H1 (cell line): Measurements from ENCODE around the gene CASZ1. TPM values are rescaled to one million over a fixed set of nuclear protein-coding genes. Genes with fewer than 3 reads are reported as not detected.
A peak's percentile ranks its signal among the peaks of the same experiment; 100 is the strongest.

ENCODE experiments used
- CTCF ChIA-PET: fragments of 300-600 bp; sonication (Branson Sonifier 250); formaldehyde crosslinking; loops from one replicate; lab custom pipeline; 2021; ENCODE audit not compliant: partially characterized antibody; lab: Charles Lee
- POLR2A ChIA-PET: fragments of 300-600 bp; sonication (Branson Sonifier 250); formaldehyde crosslinking; loops from one replicate; lab custom pipeline; 2021; ENCODE audit warnings: inconsistent platforms; ENCODE audit not compliant: partially characterized antibody; lab: Charles Lee
- DNase-seq, 2 experiments: peaks; one replicate each; pipeline versions ENCODE4 v3.0.0 to v3.0.0-alpha.2; 2010 to 2022; ENCODE audit warnings: low spot score in 2 of 2, low read depth in 1 of 2, mixed read lengths in 1 of 2
- FAIRE-seq: peaks from 2 replicates; lab custom pipeline; 2011; peaks lifted over from hg19 to GRCh38; lab: Jason Lieb, UNC
- H2AFZ ChIP-seq: 2 replicates; pipeline ENCODE4 v1.8.1; 2012; ENCODE audit warnings: low read length, inconsistent platforms
- H2AK5ac ChIP-seq: 2 replicates; pipeline ENCODE4 v1.6.1; 2013; ENCODE audit warnings: low read depth, low read length
- H2BK120ac ChIP-seq: replicated peaks from 2 replicates; pipeline ENCODE3; 2013; ENCODE audit warnings: low read depth, low read length, inconsistent platforms
- H2BK12ac ChIP-seq: 2 replicates; pipeline ENCODE4 v1.6.1; 2013; ENCODE audit warnings: low read depth, low read length
- H2BK15ac ChIP-seq: 2 replicates; pipeline ENCODE4 v1.6.1; 2013; ENCODE audit warnings: low read length
- H2BK20ac ChIP-seq: 2 replicates; pipeline ENCODE4 v1.6.1; 2013; ENCODE audit warnings: low read length
- H2BK5ac ChIP-seq: 2 replicates; pipeline ENCODE4 v1.6.1; 2013; ENCODE audit warnings: low read depth, low read length
- H3K14ac ChIP-seq: 2 replicates; pipeline ENCODE4 v1.6.1; 2013; ENCODE audit warnings: inconsistent platforms; ENCODE audit not compliant: insufficient read length
- H3K18ac ChIP-seq: 2 replicates; pipeline ENCODE4 v1.6.1; 2013; ENCODE audit warnings: low read length; ENCODE audit errors: extremely low read depth
- H3K23ac ChIP-seq: 2 replicates; pipeline ENCODE4 v1.6.1; 2013; ENCODE audit warnings: inconsistent platforms; ENCODE audit not compliant: insufficient read length
- H3K23me2 ChIP-seq: 2 replicates; pipeline ENCODE4 v1.6.1; 2013; ENCODE audit warnings: low read depth, low read length
- H3K27ac ChIP-seq: 2 replicates; pipeline ENCODE4 v1.6.1; 2011; ENCODE audit warnings: low read depth, low read length, inconsistent platforms
- H3K27me3 ChIP-seq, 4 experiments: replicated peaks in 1 of 4; 1 replicate in 1 of 4; 2 replicates in 3 of 4; pipeline versions ENCODE4 v1.6.1 to v1.8.1; 2011 to 2013; ENCODE audit warnings: low read length in 3 of 4, mild to moderate bottlenecking in 3 of 4, inconsistent platforms in 2 of 4, mixed read lengths in 2 of 4, moderate library complexity in 1 of 4; ENCODE audit not compliant: control insufficient read depth in 3 of 4, insufficient read depth in 3 of 4; ENCODE audit errors: extremely low read depth in 1 of 4
- H3K36me3 ChIP-seq, 4 experiments: 2 replicates each; pipeline versions ENCODE4 v1.6.1 to v1.8.1; 2011 to 2013; ENCODE audit warnings: mild to moderate bottlenecking in 4 of 4, low read length in 3 of 4, moderate library complexity in 2 of 4, control low read depth in 1 of 4, inconsistent platforms in 1 of 4; ENCODE audit not compliant: insufficient read depth in 4 of 4, control insufficient read depth in 2 of 4
- H3K4ac ChIP-seq: replicated peaks from 2 replicates; pipeline ENCODE3; 2013; ENCODE audit warnings: low read length, low read depth, mixed read lengths, inconsistent platforms; ENCODE audit not compliant: insufficient read length
- H3K4me1 ChIP-seq, 4 experiments: replicated peaks in 1 of 4; 1 replicate in 1 of 4; 2 replicates in 3 of 4; pipeline versions ENCODE4 v1.6.1 to v1.8.1; 2011 to 2013; ENCODE audit warnings: low read length in 3 of 4, inconsistent platforms in 2 of 4, mixed read lengths in 1 of 4; ENCODE audit not compliant: insufficient read depth in 4 of 4, control insufficient read depth in 3 of 4
- H3K4me2 ChIP-seq, 2 experiments: 2 replicates each; pipeline versions ENCODE4 v1.6.1 to v1.8.1; 2011 to 2013; ENCODE audit warnings: low read depth in 2 of 2, low read length in 2 of 2, control low read depth in 1 of 2, inconsistent platforms in 1 of 2, mild to moderate bottlenecking in 1 of 2; ENCODE audit not compliant: insufficient read depth in 1 of 2
- H3K4me3 ChIP-seq, 4 experiments: fragments of 200-600, 300-600 bp in 1 of 4; sonication (generic), shearing (Covaris generic), sonication (Bioruptor Twin) in 1 of 4; 2 replicates each; pipeline versions ENCODE4 v1.5.1 to v1.8.1; 2011 to 2016; ENCODE audit warnings: low read length in 4 of 4, low read depth in 3 of 4, control low read depth in 2 of 4, inconsistent platforms in 2 of 4, mild to moderate bottlenecking in 2 of 4, mixed read lengths in 1 of 4, moderate library complexity in 1 of 4; ENCODE audit not compliant: insufficient read depth in 2 of 4; ENCODE audit errors: extremely low read depth in 1 of 4
- H3K56ac ChIP-seq: replicated peaks from 2 replicates; pipeline ENCODE3; 2013; ENCODE audit warnings: low read depth, mild to moderate bottlenecking, mixed read lengths, low read length, inconsistent platforms; ENCODE audit not compliant: insufficient read length
- H3K79me1 ChIP-seq: 2 replicates; pipeline ENCODE4 v1.6.1; 2013; ENCODE audit warnings: low read depth, low read length, control low read depth
- H3K79me2 ChIP-seq, 2 experiments: 2 replicates each; pipeline versions ENCODE4 v1.6.1 to v1.8.1; 2012 to 2013; ENCODE audit warnings: low read length in 2 of 2, mild to moderate bottlenecking in 2 of 2, inconsistent platforms in 1 of 2; ENCODE audit not compliant: insufficient read depth in 2 of 2, control insufficient read depth in 1 of 2
- H3K9ac ChIP-seq, 4 experiments: replicated peaks in 1 of 4; 1 replicate in 1 of 4; 2 replicates in 3 of 4; pipeline versions ENCODE4 v1.6.1 to v1.8.1; 2011 to 2013; ENCODE audit warnings: low read depth in 3 of 4, low read length in 3 of 4, control low read depth in 2 of 4, mild to moderate bottlenecking in 2 of 4, moderate library complexity in 2 of 4, inconsistent platforms in 1 of 4; ENCODE audit errors: extremely low read depth in 1 of 4
- H3K9me3 ChIP-seq, 2 experiments: 2 replicates each; pipeline versions ENCODE4 v1.6.1 to v1.8.1; 2012 to 2013; ENCODE audit warnings: mild to moderate bottlenecking in 2 of 2, moderate library complexity in 2 of 2, control low read depth in 1 of 2, inconsistent platforms in 1 of 2, low read depth in 1 of 2, low read length in 1 of 2, mixed read lengths in 1 of 2; ENCODE audit not compliant: insufficient read depth in 2 of 2
- H4K20me1 ChIP-seq, 2 experiments: replicated peaks in 1 of 2; 2 replicates each; pipeline versions ENCODE3 to v1.8.1; 2011 to 2013; ENCODE audit warnings: inconsistent platforms in 2 of 2, low read length in 2 of 2, mild to moderate bottlenecking in 1 of 2; ENCODE audit not compliant: insufficient read depth in 2 of 2, control insufficient read depth in 1 of 2
- H4K5ac ChIP-seq: 2 replicates; pipeline ENCODE4 v1.6.1; 2013; ENCODE audit warnings: low read length, low read depth, mixed read lengths, inconsistent platforms; ENCODE audit not compliant: insufficient read length
- H4K8ac ChIP-seq: 2 replicates; pipeline ENCODE4 v1.8.0; 2013; ENCODE audit warnings: mild to moderate bottlenecking, moderate library complexity, low read length, inconsistent platforms; ENCODE audit not compliant: insufficient read depth; ENCODE audit errors: extremely low read depth
- H4K91ac ChIP-seq: replicated peaks from 2 replicates; pipeline ENCODE3; 2013; ENCODE audit warnings: low read length, mixed read lengths, inconsistent platforms; ENCODE audit not compliant: insufficient read length
- CBX8 ChIP-seq: fragments of 300-800, 300-1000 bp; sonication (generic); IDR thresholded peaks from 2 replicates; pipeline ENCODE4 v1.7.1; 2016; ENCODE audit warnings: low read depth, low read length, borderline replicate concordance
- GABPA ChIP-seq: IDR thresholded peaks from 2 replicates; pipeline ENCODE4 v1.6.1; 2011; ENCODE audit warnings: mild to moderate bottlenecking, low read length, moderate library complexity, borderline replicate concordance; ENCODE audit not compliant: insufficient read depth
- KDM4A ChIP-seq: IDR thresholded peaks from one replicate; pipeline ENCODE4 v1.7.1; 2012; ENCODE audit warnings: low read depth, mild to moderate bottlenecking, moderate library complexity, low read length, inconsistent platforms; ENCODE audit not compliant: severe bottlenecking
- MAFK ChIP-seq: IDR thresholded peaks from 2 replicates; pipeline ENCODE4 v1.6.1; 2012; ENCODE audit warnings: low read depth, mild to moderate bottlenecking, improper control_type of control experiment, low read length
- MAX ChIP-seq: IDR thresholded peaks from 2 replicates; pipeline ENCODE4 v1.6.1; 2012; ENCODE audit warnings: inconsistent platforms
- POU5F1 ChIP-seq: IDR thresholded peaks from 2 replicates; pipeline ENCODE4 v1.6.1; 2011; ENCODE audit warnings: low read depth, mild to moderate bottlenecking, low read length, moderate library complexity
- SP2 ChIP-seq: IDR thresholded peaks from 2 replicates; pipeline ENCODE4 v1.6.1; 2012; ENCODE audit warnings: mild to moderate bottlenecking, low read length, inconsistent platforms
- TEAD4 ChIP-seq: IDR thresholded peaks from 2 replicates; pipeline ENCODE4 v1.6.1; 2012; ENCODE audit warnings: low read depth, low read length, inconsistent platforms, mixed read lengths
- YY1 ChIP-seq: IDR thresholded peaks from 2 replicates; pipeline ENCODE4 v1.6.1; 2011; ENCODE audit warnings: low read depth, mild to moderate bottlenecking, low read length
- WGBS, 2 experiments: shearing (Covaris generic) in 1 of 2; methylation state at CpG; one replicate each; pipeline versions ENCODE4 v1.1.6 to v1.1.7; 2013 to 2015; ENCODE audit warnings: low lambda C conversion rate in 2 of 2, mixed read lengths in 2 of 2, inconsistent platforms in 1 of 2, low coverage in 1 of 2, missing lambda C conversion rate in 1 of 2; ENCODE audit not compliant: insufficient replicate concordance in 2 of 2, insufficient coverage in 1 of 2, insufficient read length in 1 of 2; ENCODE audit errors: extremely low coverage in 1 of 2, missing lambda C conversion rate in 1 of 2; 5-methylcytosine and 5-hydroxymethylcytosine counted together
- polyA plus RNA-seq, 7 experiments: library from polyadenylated mRNA; depleted of rRNA in 3 of 7; stranded (reverse) in 5 of 7; unstranded in 2 of 7; fragments of >200 nt in 5 of 7; fragments of 200-250 nt in 2 of 7; gene quantifications; 1 replicate in 5 of 7; 2 replicates in 1 of 7; 4 replicates in 1 of 7; pipeline versions ENCODE4 v1.2.1 to v1.2.3, GENCODE V29; 2011 to 2013; ENCODE audit warnings: missing spikeins in 2 of 7, mixed read lengths in 2 of 7
- total RNA-seq: library from RNA; stranded (reverse); fragmentation: NEBNext Ultra II Directional; extraction: Animal tissue kit (Norgen Biotek cat#: 25700); gene quantifications from 2 replicates; pipeline ENCODE4 v1.2.1, GENCODE V29; 2021

CASZ1 gene
- total and polyA plus RNA-seq, 2 of the 8 experiments (the other 6 are each of a cell fraction or from before 2014, with no cell fraction given): 4.4 to 7.7 TPM

GRCh38 chr1:10802944-10803715, 6.7 kb upstream of the CASZ1 start:
- H3K4me3 ChIP-seq: no peak overlapping the region
- TF ChIP-seq MAX (no peak), KDM4A (no peak), YY1 (no peak), GABPA (no peak), POU5F1 (no peak), SP2 (no peak), MAFK (no peak), CBX8 (no peak), TEAD4 (no peak)
- TF ChIP-seq, all 59 proteins: peak for 0
- H2BK12ac ChIP-seq: no peak overlapping the region
- H3K79me2 ChIP-seq: no peaks in the 10 kb centered on the region
- no peak overlapping the region for H3K56ac ChIP-seq
- H3K79me1 ChIP-seq: no peaks in the 10 kb centered on the region
- no peak overlapping the region for H3K4ac ChIP-seq
- no peak overlapping the region for H4K91ac ChIP-seq
- H3K9me3 ChIP-seq: no peaks in the 10 kb centered on the region
- no peak overlapping the region for H2AK5ac ChIP-seq
- CTCF ChIA-PET: interaction anchor here (0.6 to 0.9 kb wide), 4 partner anchors 8 to 281 kb away, joined by 3 read pairs; no protein-coding TSS in a partner anchor
- peaks cover 0 to 3% of the 10 kb centered on the region in 2 experiments for H4K20me1 ChIP-seq
- H3K36me3 ChIP-seq: no peaks in the 10 kb centered on the region
- H2BK120ac ChIP-seq: no peak overlapping the region
- no peak overlapping the region for H2BK20ac ChIP-seq
- FAIRE-seq: no peak
- H3K23ac ChIP-seq: no peak overlapping the region
- no peak overlapping the region; the same call in 1 of the 2 replicates for H2AFZ ChIP-seq
- H2BK15ac ChIP-seq: no peak overlapping the region
- H3K23me2 ChIP-seq: peaks cover 6% of the 10 kb centered on the region; the same call in 1 of the 2 replicates
- H3K4me1 ChIP-seq: peaks cover 0 to 7% (median 3%) of the 10 kb centered on the region in 4 experiments; a peak in 6 of 7 replicates
- no peak overlapping the region for H3K14ac ChIP-seq
- H4K8ac ChIP-seq: peak overlapping the region; percentile 42; the same call in 1 of the 2 replicates
- H3K9ac ChIP-seq: no peak overlapping the region
- no peak overlapping the region for H2BK5ac ChIP-seq
- H3K4me2 ChIP-seq: no peak overlapping the region
- H3K27me3 ChIP-seq: peaks cover 0 to 3% (median 1%) of the 10 kb centered on the region in 4 experiments; a peak in 2 of 7 replicates
- WGBS, 2 experiments: 75% methylated on average over 12 of the region's 12 CpGs; no CpG with 5 or more reads in 1 of the 2 experiments
- no peak for DNase-seq
- no peak overlapping the region for H4K5ac ChIP-seq
- POLR2A ChIA-PET: interaction anchor here (1.6 kb wide), 1 partner anchor 9 kb away, joined by 6 read pairs; no protein-coding TSS in a partner anchor
- no peak overlapping the region for H3K27ac ChIP-seq
- peak overlapping the region; percentile 68 for H3K18ac ChIP-seq
